Fibroblast of the aortic adventitia (primary cell): ENCODE measurements around the gene CELA2B. TPM values are rescaled to one million over a fixed set of nuclear protein-coding genes. Genes with fewer than 3 reads are reported as not detected.

Experiments used
- DNase-seq: peaks from one replicate; pipeline ENCODE4 v3.0.0-alpha.2; 2010; ENCODE audit warnings: low read depth
- H3K4me3 ChIP-seq: 2 replicates; pipeline ENCODE4 v1.5.1; 2011; ENCODE audit warnings: low read depth, mild to moderate bottlenecking, control low read depth, low read length, moderate library complexity
- CTCF ChIP-seq: IDR thresholded peaks from 2 replicates; pipeline ENCODE4 v1.5.1; 2011; ENCODE audit warnings: mild to moderate bottlenecking, low read length, control low read depth, inconsistent platforms; ENCODE audit not compliant: insufficient read depth
- total RNA-seq: library from RNA; depleted of rRNA; stranded (reverse); fragments of >200 nt; gene quantifications from 2 replicates; pipeline ENCODE4 v1.2.3, GENCODE V29; 2012; ENCODE audit warnings: low replicate concordance

The CELA2B gene
- total RNA-seq, 1 donor: not detected

GRCh38 chr1:15445390-15446122, 30.3 kb upstream of the CELA2B start:
- no peak for DNase-seq
- no peak overlapping the region for H3K4me3 ChIP-seq
- no peak for TF ChIP-seq CTCF

- no peak overlapping the region for H3K4me3 ChIP-seq
- DNase-seq: no peak
- no peak for TF ChIP-seq CTCF
These were observed 29.7 kb upstream of the CELA2B start for GRCh38 chr1:15446212-15446611.

GRCh38 chr1:15448877-15449462, 26.9 kb upstream of the CELA2B start:
- no peak overlapping the region for H3K4me3 ChIP-seq
- TF ChIP-seq CTCF: no peak
- DNase-seq: no peak

- H3K4me3 ChIP-seq: no peak overlapping the region
- no peak for TF ChIP-seq CTCF
- no peak for DNase-seq
These were observed 26.3 kb upstream of the CELA2B start for GRCh38 chr1:15449567-15449966.

DNA sequence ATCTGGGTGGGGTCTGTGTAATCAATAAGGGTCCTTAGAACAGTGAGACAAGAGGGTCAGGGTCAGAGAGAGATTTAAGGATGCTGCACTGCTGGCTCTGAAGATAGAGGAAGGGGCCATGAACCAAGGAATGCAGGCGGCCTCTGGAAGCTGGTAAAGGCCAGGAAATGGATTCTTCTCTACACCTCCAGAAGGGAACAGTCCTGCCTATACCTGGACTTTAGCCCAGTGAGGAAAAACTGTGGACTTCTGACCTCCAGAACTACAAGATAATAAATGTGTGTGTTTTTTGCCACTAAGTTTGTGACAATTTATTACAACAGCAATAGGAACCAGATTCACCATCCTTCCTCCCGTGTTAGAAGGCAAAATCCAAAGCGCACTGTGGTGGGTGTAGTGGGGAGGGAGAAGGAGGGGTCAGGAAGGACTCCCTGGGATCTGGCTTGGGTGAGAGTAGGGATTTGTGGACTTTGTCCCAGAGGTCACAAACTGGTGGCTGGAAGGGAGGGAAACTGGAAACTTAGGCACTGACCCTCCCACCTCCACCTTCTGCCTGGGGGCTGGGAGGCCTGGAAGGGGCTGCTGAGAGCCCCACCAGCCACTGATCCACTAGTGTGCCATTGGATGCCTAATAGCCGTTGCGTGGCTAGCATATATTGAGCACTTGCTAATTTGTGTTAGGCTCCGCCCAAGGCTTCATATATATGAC, 24.7 kb upstream of the CELA2B start:
- DNase-seq: no peak
- H3K4me3 ChIP-seq: no peak overlapping the region
- no peak for TF ChIP-seq CTCF

- no peak overlapping the region for H3K4me3 ChIP-seq
- DNase-seq: no peak
- no peak for TF ChIP-seq CTCF
These were observed 23.7 kb upstream of the CELA2B start for GRCh38 chr1:15452216-15452615.
